Dedifferentiated amniotic fluid mesenchymal stem cell (primary cell): ENCODE data around the gene ATAD5.
"Not testable (repeated sequence)": the region's sequence is repeated elsewhere in the genome, so short reads cannot be mapped to it uniquely, and the experiment has no call there.

Experiments used
- DNase-seq: peaks from one replicate; pipeline ENCODE4 v3.0.0-alpha.2; 2016; ENCODE audit errors: extremely low spot score

Gene ATAD5, protein sequence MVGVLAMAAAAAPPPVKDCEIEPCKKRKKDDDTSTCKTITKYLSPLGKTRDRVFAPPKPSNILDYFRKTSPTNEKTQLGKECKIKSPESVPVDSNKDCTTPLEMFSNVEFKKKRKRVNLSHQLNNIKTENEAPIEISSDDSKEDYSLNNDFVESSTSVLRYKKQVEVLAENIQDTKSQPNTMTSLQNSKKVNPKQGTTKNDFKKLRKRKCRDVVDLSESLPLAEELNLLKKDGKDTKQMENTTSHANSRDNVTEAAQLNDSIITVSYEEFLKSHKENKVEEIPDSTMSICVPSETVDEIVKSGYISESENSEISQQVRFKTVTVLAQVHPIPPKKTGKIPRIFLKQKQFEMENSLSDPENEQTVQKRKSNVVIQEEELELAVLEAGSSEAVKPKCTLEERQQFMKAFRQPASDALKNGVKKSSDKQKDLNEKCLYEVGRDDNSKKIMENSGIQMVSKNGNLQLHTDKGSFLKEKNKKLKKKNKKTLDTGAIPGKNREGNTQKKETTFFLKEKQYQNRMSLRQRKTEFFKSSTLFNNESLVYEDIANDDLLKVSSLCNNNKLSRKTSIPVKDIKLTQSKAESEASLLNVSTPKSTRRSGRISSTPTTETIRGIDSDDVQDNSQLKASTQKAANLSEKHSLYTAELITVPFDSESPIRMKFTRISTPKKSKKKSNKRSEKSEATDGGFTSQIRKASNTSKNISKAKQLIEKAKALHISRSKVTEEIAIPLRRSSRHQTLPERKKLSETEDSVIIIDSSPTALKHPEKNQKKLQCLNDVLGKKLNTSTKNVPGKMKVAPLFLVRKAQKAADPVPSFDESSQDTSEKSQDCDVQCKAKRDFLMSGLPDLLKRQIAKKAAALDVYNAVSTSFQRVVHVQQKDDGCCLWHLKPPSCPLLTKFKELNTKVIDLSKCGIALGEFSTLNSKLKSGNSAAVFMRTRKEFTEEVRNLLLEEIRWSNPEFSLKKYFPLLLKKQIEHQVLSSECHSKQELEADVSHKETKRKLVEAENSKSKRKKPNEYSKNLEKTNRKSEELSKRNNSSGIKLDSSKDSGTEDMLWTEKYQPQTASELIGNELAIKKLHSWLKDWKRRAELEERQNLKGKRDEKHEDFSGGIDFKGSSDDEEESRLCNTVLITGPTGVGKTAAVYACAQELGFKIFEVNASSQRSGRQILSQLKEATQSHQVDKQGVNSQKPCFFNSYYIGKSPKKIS (N-terminal part only)

DNA sequence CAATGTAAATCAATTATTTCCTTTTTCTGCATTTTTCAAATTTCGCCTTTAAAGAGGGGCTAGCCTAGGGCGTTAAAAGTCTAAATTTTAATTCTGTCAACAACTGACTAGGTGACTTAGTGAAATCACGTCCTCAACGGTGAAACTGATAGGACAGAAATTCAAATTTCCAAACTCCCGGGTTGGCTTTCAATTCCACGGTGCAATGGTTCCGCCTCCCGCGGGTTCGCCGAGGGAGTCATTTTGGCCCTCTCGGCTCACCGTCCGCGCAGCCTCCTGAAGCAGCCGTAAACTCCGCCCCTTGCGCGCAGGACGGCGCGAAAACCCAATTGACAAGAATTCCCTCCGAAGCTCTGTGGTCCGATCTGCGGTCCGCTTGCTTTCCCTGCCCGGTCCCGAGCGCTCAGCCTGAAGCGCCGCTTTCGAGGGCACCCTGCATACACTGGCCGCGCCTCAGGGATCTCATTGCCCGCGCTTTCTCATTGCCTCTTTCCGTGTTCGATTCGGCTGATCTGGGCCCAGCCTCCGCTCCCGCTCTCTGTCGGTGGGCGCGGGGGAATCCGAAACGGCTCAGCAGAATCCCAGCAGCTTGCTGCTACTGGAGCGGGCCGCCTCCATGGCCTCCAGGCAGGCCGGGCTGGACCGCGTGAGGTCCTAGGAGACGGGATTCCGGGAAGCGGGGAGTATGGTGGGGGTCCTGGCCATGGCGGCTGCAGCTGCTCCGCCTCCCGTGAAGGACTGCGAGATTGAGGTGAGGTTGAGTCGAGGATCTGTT is at the start of gene ATAD5:
Gene ATAD5, plus strand, starts transcription at position 304 of the 775 bp plus-strand sequence. Its CDS starts 382 bp downstream, at position 686.
- DNase-seq: peak; percentile 93

DNA sequence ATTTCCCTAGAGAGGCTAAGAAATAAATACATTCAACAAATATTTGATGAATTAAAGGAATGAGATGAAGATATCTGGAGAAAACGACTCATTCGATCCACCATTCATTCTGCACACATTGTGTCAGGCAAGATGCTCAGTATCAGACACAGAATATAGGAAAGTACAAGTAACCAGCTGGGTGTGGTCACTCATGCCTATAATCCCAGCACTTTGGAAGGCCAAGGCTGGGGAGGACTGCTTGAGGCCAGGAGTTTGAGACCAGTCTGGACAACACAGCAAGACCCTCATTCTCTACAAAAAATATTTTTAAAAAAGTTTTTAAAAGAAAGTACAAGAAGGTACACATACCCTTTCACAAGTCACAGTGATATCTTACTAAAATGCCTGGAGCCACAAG is 49.6 kb upstream of the ATAD5 start:
- no peak for DNase-seq

DNA sequence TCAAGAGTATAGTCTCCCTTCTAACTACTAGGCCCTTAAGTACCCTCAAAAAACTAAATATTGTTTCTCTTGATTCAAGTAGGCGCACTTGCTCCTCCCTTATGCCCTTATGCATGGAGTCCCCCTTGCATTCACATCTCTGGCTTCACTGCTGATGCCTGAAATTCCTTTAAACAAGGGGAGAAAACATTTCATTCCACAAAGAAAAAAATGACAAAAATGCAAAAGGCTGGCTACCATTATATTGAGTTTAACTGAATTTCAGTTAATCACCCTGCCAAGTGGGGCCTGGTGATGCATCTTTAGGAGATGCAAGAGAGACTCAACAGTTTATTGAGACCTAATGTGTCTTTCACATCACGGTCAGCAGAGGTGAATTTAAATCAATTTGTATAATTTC is 42.8 kb upstream of the ATAD5 start:
- DNase-seq: peak; percentile 22

DNA sequence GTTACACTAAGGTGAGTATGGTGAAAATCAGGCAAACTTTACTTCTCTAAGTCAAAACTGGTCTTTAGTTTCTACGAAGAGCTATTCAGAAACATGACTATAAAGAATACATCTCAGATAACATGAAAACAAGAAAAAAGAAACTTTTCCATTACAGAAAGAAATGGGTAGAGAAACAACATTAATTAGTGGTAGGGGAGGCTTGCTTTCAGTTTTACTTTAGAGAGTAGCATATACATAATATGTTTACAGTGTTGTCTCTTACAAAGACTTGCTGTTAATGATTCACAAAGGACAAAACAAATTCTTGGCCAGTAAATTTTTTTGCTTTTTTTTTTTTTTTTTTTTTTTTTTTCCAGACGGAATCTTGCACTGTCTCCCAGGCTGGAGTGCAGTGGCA is 41.5 kb upstream of the ATAD5 start:
- DNase-seq: no peak

DNA sequence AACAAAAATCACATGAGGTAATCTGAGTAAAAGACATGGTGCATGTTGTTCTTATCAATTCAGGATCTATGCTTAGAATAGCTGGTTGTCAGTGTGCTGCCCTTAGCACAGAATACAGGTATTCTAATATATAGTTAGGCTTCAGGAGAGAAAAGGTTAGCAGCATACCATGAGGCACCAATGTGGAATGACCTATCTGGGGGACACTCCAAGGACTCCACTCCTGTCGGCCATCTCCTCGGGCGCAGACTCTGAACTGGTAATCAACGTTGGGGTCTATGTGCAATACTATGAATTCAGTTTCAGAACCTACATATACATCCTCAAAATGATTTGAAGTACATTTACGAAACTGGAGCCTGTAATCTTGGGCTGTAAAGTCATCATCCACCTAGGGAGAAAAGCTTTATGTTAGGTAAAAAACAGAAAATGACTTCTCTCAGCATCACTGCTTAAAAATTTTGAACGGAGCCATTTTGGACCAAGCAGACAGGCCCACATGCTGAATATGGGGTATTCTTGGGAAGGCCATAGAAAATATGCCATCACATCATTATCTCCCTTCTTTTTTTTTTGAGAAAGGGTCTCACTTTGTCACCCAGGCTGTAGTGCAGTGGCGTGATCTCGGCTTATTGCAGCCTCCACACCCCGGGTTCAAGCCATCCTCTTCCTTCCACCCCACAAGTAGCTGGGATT is 38.3 kb upstream of the ATAD5 start:
- no peak for DNase-seq

DNA sequence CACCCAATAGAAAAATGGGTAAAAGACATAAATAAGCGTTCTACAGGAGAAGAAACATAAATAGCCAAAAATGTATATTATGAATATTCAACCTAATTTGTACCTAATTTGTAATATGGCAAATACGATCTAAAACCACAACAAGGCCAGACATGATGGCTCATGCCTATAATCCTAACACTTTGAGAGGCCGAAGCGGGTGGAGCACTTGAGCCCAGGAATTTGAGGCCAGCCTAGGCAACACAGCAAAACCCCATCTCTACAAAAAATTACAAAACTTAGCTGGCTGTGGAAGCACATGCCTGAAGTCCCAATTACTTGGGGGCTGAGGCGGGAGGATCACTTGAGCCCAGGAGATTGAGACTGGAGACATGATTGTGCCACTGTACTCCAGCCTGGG is 37.4 kb upstream of the ATAD5 start:
- DNase-seq: no peak

DNA sequence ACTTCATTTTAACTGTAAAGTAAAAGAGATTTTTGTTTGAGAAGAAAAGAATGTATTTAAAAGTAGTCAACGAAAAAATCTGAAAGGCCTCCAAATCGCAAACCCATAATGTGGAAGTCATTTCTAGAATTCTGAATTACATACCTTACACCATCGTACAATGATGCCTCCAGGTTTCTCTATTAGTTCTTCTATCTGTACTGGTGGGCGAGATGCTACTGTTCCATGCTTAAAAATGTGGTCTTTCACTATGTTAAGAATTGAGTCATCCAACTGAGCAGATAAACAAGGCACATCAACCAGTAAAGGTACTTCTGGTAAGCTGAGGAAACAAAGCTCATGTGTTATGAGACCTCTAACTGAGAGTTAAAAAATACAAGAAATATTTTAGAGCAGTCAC is 35.8 kb upstream of the ATAD5 start:
- DNase-seq: no peak

DNA sequence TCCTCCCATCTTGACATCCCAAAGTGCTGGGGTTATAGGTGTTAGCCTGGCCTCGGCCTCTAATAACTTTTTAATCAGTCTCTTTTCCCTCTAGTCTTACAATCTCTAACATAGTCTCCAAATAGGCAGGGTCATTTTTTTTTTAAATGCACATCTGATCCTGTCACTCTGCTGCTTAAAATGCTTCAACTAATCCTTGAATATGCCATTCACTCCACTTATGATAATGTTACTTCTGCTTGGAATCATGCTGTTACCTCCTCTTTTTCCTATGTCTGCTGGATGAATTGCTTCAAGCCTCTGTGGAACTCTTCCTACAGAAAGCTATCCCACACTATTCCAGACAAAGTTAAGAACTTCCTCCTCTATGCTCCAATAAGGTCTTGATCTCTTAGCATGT is 30.1 kb upstream of the ATAD5 start:
- no peak for DNase-seq

DNA sequence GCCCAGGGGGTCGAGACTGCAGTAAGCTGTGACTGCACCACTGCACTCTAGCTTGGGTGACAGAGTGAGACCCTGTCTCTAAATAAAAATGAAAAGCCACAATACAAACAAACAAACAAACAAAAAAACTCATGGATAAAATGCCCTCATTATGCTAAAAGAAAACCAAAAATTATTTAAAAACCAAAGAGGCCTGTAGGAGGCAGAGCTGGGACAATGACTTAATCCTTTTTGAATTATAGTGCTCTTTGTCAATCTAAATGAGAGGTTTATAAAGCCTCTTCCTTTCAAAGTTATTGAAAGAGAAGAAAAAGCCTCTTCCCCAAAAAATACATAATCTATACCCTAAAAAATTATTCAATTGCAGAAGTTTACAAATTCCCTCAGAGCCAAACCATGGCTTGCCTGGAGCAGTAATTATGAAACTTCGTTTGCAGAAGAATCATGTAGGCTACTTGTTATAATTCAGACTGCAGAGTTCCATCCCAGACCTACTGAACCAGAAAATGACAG is 25.8 kb upstream of the ATAD5 start:
- DNase-seq: no peak

DNA sequence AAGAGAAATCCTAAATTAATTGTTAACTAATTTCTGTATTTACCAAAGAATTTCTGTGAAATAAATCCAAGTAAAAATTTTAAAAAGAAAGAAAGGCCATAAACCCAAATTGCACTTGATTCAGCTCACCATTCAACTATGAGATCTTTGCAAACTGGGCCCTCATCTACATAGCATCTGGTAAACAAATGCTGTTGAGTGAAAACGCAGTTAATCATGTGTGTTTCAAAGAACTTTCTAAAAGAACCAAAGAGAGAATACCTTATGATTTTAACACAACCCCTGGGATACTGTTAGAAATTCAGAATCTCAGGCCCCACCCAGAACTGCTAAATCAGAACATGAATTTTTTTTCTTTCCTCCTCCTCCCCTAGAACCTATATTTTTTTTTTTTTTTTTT is 23.9 kb upstream of the ATAD5 start:
- no peak for DNase-seq

DNA sequence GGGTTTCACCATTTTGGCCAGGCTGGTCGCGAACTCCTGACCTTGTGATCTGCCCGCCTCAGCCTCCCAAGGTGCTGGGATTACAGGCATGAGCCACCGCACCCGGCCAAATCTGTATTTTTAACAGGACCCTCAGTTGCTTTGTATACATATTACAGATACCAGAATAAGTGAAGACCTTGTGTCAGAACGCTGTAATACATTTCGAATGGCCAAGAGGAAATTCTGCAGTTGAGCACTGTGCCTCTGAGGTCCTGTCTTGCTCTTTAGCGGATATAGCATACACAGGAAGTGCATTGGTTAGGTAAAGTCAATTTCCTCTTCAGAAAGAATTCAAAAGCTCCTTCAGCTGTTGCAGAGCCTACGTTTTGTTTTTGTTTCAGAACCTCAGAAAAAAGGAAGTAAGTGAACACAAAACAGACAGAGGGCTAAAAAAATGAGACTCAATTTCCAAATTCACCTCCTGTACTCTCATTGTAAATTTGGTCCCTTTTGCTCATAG is 22.9 kb upstream of the ATAD5 start:
- no peak for DNase-seq

DNA sequence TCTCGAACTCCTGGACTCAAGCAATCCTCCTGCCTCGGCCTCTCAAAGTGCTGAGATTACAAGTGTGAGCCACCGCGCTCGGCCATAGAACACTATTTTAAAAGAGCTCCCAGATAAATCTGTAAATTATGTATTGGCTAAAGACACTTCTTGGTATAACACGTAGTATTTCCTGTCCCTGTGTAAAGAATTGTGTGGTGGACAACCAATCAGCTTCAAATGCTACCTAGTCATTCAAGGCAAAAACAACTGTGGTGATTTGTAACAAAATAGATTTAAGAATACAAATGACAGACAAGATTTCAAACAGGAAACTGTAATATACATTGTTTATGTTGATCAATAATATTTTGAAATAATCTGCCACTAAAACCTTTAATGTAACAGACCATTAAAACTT is 21.9 kb upstream of the ATAD5 start:
- no peak for DNase-seq

DNA sequence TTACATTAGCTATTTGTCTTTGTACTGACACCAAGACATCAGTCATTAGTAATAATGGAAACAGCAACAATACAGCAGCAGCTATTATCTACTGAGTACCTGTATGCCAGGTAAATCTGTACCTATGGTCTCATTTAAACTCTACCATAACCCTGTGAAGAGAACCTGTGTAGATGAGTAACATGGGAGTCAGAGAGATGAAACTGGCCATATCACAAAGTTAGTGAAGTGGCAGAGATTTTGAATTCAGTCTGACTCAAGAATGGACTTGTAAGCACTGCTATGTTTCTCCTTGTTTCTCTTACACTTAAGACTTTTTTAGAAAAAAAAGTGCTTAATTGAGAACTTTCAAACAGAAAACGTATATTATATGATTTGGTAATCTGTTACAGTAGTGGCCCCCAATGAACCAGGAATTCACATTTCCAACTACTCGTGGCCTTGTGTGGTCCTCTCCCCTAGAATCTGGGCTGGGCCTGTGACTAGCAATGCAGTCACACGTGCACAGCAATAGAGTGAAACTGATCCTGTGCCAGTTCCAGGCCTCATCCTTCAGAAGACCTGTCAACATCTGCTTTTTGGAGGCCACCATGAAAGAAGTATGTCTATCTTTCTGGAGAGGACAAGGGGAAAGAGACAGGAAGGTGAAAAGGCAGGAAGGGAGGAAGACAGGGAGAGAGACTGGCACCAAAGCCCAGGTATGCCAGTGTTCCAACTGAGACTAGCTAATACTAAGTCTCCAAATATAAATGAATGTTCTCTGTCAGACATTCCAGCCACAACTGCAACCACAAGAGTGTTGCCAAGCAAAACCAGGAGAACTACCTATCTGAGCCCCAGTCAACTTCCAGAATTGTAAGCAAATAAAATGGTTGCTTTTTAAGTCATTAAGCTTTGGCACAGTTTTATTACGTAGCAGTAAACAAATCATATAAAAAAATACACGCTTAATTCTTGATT is 19.3 kb upstream of the ATAD5 start:
- DNase-seq: no peak

DNA sequence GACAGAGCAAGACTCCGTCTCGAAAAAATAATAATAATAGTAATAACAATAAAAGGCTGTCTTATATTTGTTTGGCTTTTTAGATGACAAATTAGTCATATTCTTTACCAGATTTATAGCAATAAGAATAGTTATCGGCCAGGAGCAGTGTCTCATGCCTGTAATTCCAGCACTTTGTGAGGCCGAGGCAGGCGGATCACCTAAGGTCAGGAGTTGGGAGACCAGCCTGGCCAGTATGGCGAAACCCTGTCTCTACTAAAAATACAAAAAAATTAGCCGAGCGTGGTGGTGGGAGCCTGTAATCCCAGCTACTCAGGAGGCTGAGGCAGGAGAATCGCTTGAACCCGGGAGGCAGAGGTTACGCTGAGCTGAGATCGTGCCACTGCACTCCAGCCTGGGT is 17.5 kb upstream of the ATAD5 start:
- not testable (repeated sequence) for DNase-seq

DNA sequence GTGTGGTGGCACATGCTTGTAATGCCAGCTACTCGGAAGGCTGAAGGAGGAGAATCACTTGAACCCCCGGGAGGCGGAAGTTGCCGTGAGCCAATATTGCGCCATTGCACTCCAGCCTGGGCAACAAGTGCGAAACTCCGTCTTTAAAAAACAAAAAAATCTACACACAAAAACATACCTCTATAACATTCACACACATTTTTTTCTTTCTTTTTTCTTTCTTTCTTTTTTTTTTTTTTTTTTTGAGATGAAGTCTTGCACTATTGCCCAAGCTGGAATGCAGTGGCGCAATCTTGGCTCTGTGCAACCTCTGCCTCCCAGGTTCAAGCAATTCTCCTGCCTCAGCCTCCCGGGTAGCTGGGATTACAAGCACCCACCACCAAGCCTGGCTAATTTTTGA is 16.9 kb upstream of the ATAD5 start:
- not testable (repeated sequence) for DNase-seq

DNA sequence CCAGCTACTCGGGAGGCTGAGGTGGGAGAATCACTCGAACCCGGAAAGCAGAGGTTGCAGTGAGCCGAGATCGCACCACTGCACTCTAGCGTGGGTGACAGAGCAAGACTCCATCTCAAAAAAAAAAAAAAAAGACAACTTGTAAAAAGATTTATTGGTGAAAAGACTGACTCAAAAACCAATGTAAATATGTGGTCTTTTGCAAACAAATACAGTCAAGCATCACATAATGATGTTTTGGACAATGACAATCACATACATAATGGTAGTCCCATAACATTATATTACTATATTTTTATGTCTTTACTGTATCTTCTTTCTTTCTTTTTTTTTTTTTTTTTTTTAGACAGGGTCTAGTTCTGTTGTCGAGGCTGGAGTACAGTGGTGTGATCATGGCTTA is 15.6 kb upstream of the ATAD5 start:
- DNase-seq: no peak

DNA sequence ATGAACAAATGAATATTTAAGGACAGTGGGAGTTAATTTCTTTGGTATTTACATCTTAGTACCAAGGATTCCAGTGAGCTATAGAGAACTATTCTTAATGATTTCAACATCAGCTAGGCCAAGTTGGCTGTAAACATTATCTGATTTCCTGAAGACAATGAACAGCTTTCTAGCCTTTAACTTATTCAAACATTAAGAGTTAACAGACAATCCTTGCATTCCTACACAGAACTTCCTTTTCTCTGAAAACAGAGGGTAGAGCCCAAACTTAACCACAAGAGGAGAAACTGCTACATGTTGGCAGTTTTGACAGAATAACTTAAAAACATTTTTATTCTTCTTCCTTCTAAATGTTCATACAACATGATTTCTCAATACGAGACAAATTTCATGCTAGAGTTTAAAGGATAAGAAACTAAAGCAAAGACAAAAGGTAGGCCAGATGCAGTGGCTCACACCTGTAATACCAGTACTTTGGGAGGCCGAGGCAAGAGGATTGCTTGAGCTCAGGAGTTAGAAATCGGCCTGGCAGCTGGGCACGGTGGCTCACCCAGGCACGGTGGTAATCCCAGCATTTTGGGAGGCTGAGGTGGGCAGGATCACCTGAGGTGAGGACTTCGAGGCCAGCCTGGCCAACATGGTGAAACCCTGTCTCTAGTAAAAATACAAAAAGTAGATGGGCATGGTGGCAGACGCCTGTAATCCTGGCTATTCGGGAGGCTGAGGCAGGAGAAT is 11.6 kb upstream of the ATAD5 start:
- no peak for DNase-seq

DNA sequence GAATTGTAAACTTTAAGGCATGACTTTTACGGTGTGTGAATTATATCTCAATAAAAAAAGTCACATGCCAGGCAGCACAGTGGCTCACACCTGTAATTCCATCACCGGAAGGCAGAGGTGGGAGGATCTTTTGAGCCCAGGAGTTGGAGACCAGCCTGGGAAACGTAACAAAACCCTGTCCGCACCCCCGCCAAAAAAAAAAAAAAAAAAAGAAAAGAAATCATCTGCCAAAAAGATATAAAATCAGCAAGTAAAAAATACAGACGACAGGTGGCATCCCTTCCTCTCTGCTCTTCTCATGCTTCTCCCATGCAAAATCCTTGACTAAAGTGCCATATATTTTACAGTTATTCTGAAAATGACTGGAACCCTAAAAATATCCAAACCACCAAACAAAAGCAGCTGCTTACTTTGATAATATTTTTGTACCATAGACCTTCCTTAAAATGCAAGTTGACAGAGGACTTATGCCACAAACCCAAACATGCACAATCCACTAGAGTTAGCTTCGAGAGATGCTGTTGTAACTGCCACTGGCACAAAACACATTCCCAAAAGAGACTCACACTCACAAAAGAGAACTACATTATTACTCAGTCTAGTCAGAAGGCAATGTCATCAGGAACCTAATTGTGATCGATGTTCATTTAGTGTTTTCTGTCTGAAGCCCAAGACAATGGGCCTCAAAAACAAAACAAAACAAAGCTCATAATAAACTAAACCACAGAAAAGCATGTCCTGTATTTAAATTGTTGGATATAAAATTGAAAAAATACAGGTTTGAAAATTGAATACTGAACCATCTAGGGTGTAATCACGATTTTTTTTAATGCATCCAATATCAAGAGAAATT is 9.7 kb upstream of the ATAD5 start:
- no peak for DNase-seq
